A549 treated with GW870086 at 1 μM for 4 hours (cell line): ENCODE results near the gene IFT43. TPM values are rescaled to one million over a fixed set of nuclear protein-coding genes. Genes with fewer than 3 reads are reported as not detected.

Source experiments
- total RNA-seq: library from RNA; stranded (reverse); fragments of 200-300 nt; extraction: Qiagen RNA extraction; gene quantifications from 5 replicates; pipeline ENCODE4 v1.2.3, GENCODE V29; 2022; ENCODE audit warnings: low read depth

Gene IFT43
- 38.3 to 40.6 TPM (median 39.0 TPM) in 5 replicates for total RNA-seq

DNA sequence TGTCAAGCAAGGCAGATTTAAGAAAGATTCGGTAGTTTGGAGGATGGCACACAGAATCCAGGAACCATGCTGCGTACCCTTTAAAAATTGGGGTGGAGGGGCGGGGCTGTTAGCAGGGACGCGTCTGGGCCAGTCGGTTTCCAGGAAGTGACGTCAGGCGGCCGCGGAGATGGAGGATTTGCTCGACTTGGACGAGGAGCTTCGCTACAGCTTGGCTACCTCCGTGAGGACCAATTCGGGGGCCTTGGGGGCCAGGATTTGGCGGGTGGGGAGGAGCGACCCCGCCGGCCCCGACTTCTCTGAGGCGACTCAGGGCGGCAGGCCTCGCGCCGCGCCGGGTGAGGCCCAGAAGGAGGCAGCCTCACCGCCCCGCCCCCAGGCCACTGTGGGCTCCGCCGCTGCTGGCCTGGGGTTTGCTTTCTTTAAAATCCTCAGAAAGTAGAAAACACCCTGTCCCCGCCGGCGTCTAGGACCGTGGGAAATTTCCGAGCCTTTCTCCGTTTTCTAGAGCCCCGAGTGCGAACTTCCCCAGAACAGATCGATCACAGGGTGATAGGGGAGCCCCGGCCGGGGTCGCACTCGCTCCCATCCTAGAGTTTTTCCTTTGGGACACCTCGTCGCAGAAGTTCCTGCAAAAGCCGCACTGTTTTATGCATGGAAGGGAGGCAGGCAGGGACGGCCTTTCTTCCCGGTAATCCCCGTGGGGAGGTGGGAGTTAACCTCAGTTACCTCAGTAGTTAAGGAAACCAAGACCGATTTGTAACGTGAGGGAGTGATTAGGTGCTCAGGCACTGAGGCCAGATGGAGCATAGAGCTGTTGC lies at the start of gene IFT43:
Gene IFT43, plus strand, starts transcription at position 146 of the 821 bp plus-strand sequence. Its CDS starts 24 bp downstream, at position 170.

DNA sequence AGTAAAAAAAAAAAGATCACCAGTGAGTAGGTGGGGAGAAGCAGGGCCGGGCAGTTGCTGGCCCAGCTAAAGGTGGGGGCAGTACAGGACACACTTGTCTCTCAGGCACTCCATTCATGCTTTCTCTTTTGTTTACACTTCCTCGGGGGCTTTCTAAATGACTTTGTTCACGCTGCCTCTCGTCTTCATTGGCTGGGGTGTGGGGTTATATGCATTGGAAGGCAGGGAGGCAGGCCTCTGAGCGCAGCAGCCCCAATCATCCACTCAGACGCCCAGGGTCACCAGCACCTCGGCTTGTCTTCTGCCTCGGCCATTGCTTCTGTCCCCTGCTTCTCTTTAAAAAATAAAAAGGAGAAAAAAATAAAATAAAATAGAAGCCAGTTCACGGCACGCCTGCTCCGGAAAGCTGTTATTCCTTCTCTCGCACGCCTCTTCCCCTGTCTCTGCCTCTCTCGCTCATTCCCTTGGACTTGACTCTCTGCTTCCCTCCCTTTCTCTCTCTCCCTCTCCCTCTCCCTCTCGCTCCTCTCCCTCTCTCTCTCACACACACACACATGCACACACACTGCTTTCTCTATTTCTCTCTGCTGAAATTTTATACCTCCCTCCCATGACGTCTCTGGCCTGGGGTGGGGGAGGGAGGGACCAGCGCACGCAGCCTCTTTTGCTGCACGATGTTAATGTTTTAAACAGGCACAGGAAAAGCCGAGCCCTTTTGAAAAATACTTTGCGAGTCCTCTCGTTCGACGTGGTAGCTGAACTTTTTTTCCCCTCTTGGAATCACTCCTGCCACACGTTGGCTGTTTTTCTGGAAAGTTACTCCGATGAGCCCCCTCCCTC lies 3.9 kb upstream of the IFT43 start, which contains the start of gene TGFB3:
Gene TGFB3, minus strand, starts transcription at position 570 of the 840 bp plus-strand sequence. CDS start 1,102 bp downstream, outside the sequence.

Other genes with a start within 250 kb of the IFT43 start
- gene TGFB3, start 3.8 kb upstream of the IFT43 start, total RNA-seq, result 0.66 to 1.3 TPM (median 1.0 TPM) in 5 replicates
- gene GPATCH2L, start 166.2 kb downstream of the IFT43 start, total RNA-seq, result 16.5 to 27.0 TPM (median 24.0 TPM) in 5 replicates